ENCODE measurements around the gene SYTL1.

Gene SYTL1, protein sequence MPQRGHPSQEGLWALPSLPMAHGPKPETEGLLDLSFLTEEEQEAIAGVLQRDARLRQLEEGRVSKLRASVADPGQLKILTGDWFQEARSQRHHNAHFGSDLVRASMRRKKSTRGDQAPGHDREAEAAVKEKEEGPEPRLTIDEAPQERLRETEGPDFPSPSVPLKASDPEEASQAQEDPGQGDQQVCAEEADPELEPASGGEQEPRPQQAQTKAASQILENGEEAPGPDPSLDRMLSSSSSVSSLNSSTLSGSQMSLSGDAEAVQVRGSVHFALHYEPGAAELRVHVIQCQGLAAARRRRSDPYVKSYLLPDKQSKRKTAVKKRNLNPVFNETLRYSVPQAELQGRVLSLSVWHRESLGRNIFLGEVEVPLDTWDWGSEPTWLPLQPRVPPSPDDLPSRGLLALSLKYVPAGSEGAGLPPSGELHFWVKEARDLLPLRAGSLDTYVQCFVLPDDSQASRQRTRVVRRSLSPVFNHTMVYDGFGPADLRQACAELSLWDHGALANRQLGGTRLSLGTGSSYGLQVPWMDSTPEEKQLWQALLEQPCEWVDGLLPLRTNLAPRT

DNA sequence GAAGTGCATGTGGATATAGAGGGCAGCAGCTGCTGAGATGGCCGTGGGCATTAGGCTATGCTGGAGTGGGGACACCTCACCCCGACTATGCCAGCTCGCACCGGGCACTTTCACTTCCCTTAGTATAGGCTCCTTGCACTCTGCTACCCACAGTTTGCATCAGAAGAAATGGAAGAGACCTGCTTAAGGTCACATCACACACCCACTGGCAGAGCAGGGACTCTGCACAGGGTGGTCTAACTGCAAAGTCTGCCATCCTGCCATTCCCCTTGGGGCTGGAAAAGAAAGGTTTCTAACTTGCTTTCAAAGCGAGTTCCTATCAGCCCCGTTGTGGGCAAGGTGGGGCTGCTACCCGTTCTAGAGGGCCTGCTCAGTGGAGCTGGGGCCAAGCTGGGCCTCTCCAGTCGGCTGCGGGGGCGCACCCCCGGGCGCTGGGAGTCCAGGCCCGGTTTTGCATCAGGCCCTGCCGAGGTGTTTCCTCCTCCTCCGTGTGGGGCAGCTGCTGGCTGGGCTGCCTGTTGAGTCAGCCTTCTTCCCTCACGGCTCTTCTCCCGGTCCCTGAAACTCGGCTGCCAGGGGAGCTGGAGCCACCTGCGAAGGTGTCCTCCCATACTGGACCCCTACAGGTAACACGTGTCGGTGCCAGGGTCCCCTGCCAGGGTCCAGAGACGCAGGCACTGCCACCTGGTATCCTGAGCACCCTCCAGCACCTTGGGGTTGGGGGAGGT, at the start of gene SYTL1:
Gene SYTL1, plus strand, starts transcription at position 498 of the 728 bp plus-strand sequence. CDS start 3,313 bp downstream, outside the sequence.
- FAIRE-seq: no peak
- peak; percentile 57 for DNase-seq (ENCODE audit: low spot score)

DNA sequence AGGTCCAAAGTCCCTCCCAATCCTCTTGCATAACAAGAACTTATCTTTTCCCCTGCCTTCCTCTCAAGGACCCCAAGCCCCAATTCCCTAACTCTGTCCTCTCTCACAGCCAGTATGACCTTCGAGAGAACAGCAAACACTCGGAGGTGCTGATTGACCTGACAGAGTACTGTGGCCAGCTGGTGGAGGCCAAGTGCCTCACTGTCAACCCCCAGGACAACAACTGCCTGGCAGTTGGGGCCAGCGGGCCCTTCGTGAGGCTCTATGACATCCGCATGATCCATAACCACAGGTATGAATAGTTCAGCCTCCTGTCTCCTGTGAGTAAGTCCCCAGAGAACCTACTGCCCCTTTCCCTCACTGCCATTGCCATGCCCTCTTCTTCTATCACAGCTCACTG, 49.7 kb upstream of the SYTL1 start:
- peak; percentile 4 for FAIRE-seq

DNA sequence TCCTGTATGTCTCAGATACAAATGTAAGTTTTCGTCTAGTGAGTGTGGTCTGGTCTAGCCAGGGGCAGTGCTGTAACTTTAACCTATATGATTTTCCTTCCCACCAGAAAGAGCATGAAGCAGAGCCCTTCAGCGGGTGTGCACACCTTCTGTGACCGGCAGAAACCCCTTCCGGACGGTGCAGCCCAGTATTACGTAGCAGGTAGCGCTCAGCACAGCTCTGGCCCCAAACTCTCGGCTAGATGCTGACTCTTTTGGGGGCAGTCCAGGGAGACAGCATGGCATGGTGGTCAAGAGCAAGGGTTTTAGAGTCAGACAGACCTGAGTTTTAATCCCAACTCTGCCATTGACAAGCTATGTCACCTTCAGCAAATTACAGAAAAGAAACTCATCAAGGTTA, 47.9 kb upstream of the SYTL1 start:
- FAIRE-seq (no peak), DNase-seq (ENCODE audit: low spot score) (no peak)

More for the DNA sequence above, 49.7 kb upstream of the SYTL1 start:
- peak; percentile 83 for DNase-seq (ENCODE audit: low spot score)

DNA sequence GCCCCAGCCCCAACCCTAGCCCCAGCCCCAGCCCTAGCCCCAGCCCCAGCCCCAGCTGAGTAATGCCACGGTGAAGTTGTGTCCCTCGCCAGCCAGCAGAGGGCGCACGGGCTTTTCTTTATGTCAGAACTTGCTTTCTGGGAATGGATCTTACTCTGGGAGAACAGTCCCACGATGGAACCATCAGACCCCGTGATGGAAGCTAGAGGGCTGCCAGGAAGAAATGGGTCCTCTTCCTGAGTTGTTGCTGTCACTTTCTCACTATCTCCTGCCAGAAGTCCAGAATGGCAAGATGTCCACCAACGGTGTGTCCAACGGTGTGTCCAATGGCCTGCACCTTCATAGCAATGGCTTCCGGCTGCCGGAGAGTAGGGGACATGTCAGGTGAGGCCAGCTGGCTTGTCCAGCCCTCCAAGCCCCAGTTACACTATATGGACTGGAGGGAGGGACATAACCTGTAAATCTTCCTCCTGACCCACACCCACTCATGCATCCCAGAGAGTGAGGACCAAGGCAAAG, 45.0 kb upstream of the SYTL1 start:
- FAIRE-seq: no peak
- peak; percentile 17 for DNase-seq (ENCODE audit: low spot score)

DNA sequence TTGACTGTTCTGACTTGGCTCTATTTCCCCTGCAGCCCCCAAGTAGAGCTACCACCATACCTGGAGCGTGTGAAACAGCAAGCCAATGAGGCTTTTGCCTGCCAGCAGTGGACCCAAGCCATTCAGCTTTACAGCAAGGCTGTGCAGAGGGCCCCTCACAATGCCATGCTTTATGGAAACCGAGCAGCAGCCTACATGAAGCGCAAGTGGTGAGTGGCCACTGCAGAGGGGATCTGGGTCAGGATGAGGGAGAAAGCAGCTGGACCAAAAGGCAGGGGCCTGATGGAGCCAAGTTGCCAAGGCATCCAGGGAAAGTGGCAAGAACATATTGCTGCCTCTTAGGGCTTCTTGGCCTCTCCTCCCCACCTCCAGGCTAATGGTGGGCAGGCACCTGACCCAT, 43.9 kb upstream of the SYTL1 start:
- no peak for FAIRE-seq
- no peak for DNase-seq (ENCODE audit: low spot score)

DNA sequence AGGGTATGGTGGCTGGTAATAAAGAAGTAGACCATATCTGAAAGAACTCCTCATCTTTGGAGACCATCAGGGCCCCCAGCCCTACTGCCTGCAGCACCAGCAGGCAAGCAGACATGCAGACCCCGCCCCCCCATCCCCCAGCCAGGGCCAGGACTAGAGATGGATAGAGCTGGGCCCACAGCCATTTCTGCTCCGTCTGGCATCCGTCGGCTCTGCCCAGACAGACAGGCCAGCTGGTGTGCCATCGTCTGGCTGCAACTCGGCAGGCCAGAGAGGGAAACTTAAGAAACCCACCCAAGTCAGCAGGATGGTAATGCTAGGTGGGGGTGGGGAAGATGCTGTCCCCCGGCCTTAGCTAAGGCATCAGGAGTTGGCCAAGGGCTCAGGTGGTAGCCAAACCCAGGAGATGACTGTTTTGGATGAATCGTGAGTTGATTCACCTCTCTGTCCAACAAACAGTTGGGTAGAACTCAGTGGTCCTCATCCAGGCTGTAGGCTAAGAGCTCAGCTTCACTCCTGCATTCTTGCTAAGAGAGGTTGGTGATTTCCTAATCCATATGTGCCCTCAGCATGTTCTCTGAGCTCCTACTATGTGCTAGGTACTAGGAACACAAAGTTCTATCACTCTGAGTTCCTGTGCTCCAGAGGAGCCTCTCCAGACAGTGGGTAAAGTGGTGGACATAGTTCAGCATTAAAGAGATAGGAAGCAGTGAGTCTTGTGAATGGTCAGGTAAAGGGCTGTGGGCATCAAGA, 43.0 kb upstream of the SYTL1 start:
- FAIRE-seq: no peak
- DNase-seq (ENCODE audit: low spot score): no peak

DNA sequence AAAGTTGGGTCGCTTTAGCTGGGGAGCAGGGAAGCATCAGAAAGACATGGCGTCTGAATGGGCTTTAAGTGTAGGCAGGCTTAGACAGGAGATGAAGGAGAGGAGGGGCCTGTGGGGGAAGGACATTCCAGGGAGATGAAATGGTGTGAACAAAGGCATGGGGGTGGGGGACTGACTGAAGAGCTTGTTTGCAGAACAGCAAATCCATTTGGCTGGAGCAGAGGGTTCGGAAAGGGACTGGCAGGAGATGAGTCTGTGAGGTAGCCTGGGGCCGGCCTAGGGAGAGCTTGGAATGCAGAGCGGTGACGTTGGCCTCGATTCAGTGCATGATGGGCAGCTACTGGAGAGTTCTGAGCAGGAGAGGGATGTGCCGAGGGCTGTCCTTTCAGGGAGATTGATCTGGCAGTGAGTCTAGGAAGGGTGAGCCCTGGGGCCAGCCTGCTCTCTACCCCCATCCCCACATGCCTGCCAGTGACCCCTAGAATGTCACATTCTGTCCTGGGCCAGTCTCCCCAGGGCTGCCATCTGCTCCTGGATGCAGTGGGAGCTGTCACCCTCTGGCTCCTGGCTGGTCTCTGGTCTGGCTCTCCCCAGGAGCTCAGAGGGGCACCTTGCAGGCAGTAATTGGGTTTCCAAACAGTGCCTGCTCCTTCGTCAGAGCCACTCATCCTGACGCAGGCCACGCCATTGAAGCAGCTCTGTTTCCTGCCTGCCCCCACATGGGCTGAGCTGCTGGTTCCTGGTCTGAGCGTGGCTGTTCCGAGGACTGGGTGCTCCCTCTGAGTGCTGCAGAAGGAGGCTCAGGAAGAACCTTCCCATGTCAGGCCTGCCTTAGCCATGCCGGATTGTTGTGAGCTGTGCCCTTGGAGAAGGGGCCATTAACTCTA, 42.2 kb upstream of the SYTL1 start:
- no peak for FAIRE-seq
- peak; percentile 79 for DNase-seq (ENCODE audit: low spot score)

DNA sequence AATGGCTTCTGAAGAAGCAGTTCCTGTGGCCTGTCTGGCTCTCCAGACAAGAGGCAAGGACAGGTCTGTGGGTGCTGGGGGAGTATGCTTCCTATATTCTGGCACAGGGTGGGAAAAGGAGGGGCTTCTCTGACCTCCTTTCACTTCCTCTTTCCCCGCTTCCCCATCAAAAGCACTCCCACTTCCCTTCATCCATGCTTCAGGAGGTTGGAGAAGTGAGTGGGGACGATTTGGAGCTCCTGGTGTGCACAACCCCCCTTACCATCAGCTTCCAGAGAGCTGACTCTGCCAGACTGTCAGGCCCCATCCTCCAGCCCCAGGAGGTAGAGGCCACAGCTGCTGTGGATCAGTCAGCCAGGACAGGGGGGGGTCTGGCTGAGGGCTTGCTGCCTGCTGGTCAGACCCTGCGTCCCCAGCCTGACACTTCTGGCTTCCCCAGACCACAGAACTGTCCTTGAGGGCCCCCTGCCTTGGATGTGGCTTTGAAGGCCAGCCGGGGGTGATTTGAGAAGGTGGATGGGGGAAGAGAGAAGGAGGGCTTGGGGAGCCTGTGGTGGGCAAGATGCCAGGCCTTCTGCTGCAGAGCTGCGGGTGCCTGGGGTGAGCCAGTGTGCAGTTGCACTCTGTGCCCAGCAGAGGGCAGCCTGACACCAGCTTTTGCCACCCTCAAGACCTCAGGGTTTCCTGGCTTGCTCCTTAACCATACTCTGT, 41.3 kb upstream of the SYTL1 start:
- FAIRE-seq: no peak
- DNase-seq (ENCODE audit: low spot score): peak; percentile 79

DNA sequence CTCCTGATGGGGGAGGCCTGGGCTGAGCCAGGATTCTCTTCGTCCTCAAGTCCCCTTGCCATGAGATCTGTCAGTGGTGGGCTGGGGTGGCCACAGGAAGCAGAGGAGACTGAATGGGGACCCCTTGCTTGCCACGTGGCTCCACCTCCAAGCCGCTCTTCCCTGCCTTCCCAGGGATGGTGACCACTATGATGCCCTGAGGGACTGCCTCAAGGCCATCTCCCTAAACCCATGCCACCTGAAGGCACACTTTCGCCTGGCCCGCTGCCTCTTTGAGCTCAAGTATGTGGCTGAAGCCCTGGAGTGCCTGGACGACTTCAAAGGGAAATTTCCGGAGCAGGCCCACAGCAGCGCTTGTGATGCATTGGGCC, 40.8 kb upstream of the SYTL1 start:
- FAIRE-seq (no peak), DNase-seq (ENCODE audit: low spot score) (no peak)

DNA sequence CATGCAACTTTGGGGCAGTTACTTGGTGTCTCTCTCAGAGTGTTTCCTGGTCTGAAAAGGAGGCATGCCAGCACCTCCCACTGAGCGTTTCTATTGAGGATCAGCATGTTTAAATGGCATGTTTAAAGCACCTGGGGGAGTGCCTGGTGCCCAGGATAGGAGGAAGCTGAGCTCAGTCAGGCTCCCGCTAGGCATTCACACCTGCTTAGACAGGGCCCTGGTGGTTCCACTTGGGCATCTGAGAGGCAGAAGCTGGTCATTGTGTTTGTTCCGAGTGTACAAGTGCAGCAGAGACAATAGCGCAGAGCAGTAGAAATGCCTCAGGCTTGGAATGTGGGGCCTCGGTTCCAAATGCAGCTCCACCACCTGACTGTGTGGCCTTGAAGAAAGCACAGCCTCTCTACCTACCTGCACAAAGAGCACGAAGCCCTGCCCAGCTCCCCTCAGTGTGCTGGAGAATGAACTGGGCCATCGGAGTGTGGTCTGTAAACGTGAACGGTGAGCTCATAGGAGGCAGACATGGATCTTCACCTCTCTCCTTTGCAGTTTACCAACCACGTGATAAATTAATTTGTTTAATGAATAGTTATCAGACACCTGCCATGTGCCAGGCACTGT, 40.1 kb upstream of the SYTL1 start:
- no peak for DNase-seq (ENCODE audit: low spot score)
- no peak for FAIRE-seq

DNA sequence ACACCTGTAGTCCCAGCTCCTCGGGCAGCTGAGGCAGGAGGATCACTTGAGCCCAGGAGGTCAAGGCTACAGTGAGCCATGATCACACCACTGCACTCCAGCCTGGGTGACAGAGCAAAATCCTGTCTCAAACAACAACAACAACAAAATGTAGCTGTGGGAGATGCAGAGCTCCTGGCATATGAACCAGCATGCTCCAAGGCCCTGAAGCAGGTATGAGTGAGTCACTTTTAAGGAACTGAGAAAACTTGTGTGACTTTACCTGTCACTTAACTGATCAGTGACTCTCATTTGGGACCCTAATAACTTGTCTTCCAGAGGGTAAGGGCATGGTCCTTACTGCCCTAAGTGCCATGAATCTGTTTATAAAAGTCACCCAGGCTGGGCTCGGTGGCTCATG, 39.2 kb upstream of the SYTL1 start:
- FAIRE-seq: no peak
- no peak for DNase-seq (ENCODE audit: low spot score)

DNA sequence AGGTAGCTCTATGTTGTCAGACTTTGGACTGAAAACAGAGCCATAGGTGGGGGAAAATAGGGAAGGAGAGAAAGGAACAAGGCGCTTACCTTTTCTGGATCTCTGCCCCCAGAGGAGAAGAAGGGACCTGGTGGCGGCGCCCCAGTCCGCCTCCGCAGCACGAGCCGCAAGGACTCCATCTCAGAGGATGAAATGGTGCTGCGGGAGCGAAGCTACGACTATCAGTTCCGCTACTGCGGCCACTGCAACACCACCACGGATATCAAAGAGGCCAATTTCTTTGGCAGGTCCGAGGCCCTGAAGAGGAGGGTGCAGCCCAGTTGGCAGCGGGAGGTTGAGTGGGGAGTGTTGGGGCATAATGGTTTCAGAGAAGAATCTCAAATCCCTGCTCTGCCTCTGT, 38.3 kb upstream of the SYTL1 start:
- DNase-seq (ENCODE audit: low spot score): no peak
- no peak for FAIRE-seq

DNA sequence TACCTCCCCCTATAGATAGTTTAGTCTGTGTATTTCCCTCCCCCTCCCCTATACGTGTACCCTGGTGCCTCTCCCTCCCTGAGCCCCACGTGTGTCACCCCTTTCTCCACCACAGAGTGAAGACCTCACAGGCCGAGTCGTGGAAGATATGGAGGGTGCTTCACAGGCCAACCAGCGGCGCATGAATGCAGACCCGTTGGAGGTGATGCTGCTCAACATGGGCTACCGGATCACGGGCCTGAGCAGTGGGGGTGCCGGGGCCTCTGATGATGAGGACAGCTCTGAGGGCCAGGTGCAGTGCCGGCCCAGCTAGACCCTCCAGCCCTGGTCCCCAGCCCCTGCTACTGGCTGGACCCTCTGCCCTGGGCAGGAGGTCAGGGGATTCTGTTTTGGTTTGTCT, 35.8 kb upstream of the SYTL1 start:
- no peak for FAIRE-seq
- no peak for DNase-seq (ENCODE audit: low spot score)

DNA sequence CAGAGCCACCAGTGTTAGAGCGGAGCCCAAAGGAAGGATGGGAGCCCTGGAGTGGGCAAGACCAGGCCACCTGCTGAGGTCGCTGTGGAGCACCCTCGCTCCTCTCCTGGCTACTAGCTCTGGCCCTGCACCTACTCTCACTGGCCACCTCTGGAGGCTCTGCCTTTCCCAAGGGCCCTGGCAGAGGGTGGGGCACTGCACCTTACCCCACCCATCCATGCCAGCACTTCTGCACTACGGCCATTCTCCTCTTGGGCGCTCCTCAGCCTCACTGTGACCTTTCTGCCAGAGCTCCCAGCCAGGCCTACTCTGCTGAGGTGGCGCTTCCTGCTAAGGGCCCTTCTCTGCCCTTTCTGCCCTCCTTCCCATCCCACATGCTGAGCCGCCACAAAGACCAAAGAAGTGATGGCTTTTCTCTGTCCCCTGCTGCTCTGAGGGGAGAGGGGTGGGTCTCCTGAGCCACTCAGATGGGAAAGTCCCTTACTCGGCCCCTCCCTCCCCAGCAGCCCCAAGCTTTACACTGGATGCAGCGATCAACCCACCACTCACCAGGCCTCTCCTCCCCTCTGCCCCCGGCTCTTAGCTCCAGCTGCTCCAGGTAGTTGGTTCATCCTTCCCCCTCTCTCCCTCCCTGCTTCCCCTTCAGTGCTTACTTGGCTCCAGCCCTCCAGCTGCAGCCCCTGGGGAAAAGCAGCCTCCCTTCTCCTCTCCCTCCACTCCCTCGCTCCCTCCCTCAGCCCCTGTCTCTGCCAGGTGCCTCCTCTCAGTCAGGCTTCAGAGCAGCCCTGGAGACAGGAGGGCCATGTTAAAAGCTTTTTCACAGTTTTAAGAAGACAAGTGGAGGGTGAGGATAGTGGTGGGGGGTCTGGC, 34.7 kb upstream of the SYTL1 start:
- DNase-seq (ENCODE audit: low spot score) (no peak), FAIRE-seq (no peak)

DNA sequence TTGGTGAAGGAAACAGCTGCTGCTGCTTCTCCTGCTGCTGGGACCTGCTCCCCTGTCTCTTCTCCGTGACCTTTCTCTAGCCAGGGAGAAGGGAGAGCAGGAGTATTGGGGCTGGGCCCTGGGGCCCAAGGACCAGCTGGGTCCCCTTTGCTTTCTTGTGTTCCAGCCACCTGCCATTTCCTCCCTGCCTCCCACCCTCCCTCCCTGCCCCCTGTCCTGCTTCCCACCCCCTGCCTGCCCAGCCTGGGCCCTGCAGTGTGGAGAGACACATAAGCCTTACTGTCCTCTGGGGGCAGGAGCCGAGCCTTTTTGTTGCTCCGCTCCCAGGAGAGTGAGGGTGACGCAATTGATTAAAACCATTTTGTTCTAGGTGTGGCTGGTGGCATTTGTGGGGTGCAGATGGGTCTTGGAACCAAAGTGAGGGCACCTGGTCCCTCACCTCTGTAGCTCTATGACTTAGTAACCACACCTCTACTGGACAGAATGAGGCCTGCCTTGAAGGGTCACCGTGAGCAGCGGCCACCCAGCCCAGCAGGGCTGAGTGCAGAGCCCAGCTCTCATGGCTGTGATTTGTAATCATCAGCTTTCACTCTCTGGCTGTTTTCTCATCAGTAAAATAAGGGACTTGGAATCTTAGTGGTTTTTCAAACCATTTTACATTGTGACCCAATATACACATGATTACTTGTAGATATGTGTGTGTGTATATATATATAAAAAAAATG, 33.8 kb upstream of the SYTL1 start:
- FAIRE-seq: no peak
- no peak for DNase-seq (ENCODE audit: low spot score)

DNA sequence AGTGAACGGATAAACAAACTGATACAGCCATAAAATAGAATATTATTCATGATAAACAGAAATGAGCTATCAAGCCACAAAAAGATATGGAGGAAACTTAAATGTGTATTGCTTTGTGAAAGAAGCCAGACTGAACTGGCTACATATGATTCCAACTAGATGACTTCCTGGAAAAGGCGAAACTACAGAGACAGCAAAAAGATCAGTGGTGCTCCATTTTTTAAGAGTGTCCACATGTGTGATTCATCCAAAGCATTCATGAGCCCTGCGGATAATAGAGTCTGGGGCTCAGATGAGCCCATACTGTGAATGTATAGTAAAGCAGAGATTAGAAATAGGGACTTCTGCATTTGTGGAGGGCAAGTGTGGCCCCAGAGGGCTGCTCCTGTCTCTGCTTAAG, 27.7 kb upstream of the SYTL1 start:
- no peak for DNase-seq (ENCODE audit: low spot score)
- FAIRE-seq: no peak

DNA sequence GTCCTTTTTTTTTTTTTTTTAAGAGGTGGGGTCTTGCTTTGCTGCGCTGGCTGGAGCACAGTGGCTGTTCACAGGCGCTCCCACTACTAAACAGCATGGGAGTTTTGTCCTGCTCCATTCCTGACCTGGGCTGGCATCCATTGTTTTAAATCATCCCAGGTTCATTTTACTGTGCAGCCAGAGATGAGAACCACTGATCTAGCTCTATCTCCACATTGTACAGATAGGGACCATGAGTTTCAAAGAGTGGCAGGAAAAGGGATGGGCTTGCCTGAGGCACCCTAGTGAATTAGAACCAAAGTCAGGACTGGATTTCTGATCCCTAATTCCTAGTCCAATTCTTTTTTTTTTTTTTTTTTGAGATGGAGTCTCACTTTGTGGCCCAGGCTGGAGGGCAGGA, 27.1 kb upstream of the SYTL1 start:
- FAIRE-seq: no peak
- DNase-seq (ENCODE audit: low spot score): no peak

DNA sequence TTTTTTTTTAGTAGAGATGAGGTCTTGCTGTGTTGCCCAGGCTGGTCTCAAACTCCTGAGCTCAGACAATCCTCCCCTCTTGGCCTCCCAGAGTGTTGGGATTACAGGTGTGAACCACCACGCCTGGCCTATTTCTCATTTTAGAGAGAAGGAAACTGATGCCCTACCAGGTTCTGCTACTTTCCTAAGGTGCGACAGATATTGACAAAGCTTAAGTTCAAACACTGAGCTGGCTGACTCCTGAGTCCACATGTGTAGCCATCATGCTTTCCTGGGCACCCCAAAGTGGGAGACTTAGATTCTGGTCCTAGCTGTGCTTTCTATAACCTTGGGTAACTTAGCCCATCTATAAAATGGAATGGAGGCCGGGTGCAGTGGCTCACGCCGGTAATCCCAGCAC, 25.0 kb upstream of the SYTL1 start:
- no peak for FAIRE-seq
- no peak for DNase-seq (ENCODE audit: low spot score)
